ENCODE measurements around the gene TLCD2.
"Not testable (repeated sequence)": the region's sequence is repeated elsewhere in the genome, so short reads cannot be mapped to it uniquely, and the experiment has no call there.

TLCD2 gene

GRCh38 chr17:1724351-1724868 is 14.2 kb upstream of the TLCD2 start, which contains the start of gene WDR81:
WDR81 (plus strand) TSS chr17:1724704; CDS start chr17:1724960, 256 bp downstream.
- Histone ChIP-seq H2BK15ac (replicated peaks; ENCODE audit: low read depth) (no peak within 1 kb of the TSS), H3K4ac (ENCODE audit: low read depth, low read length) (peak within 1 kb of the TSS; percentile 20), H3K4me2 (ENCODE audit: low read length) (peak within 1 kb of the TSS; percentile 92), H3K23ac (ENCODE audit: low read length) (peak within 1 kb of the TSS; percentile 1), H4K5ac (ENCODE audit: low read length) (no peak within 1 kb of the TSS), H3K56ac (ENCODE audit: low read length) (peak within 1 kb of the TSS; percentile 95), H3K36me3 (ENCODE audit: control insufficient read depth, insufficient read depth, low read length) (no peaks in the 10 kb centered on the region), H2BK120ac (ENCODE audit: low read depth, low read length) (no peak within 1 kb of the TSS), H3K18ac (ENCODE audit: low read length) (peak within 1 kb of the TSS; percentile 60), H3K27me3 (ENCODE audit: insufficient read depth, low read length, poor library complexity) (no peaks in the 10 kb centered on the region), H3K9ac (ENCODE audit: low read length) (peak within 1 kb of the TSS; percentile 77), H3K4me3 (ENCODE audit: low read length) (peak within 1 kb of the TSS; percentile 41), H3K79me1 (ENCODE audit: low read length) (no peaks in the 10 kb centered on the region), H2BK5ac (ENCODE audit: low read length) (no peak within 1 kb of the TSS), H3K79me2 (ENCODE audit: control insufficient read depth, insufficient read depth, low read length) (no peaks in the 10 kb centered on the region), H3K27ac (ENCODE audit: low read depth, low read length) (no peak within 1 kb of the TSS), H3K4me1 (ENCODE audit: control insufficient read depth, low read depth, low read length) (no peaks in the 10 kb centered on the region), H4K8ac (ENCODE audit: low read depth, low read length) (no peak within 1 kb of the TSS), H2AK5ac (ENCODE audit: low read length) (no peak within 1 kb of the TSS)
- peak; percentile 86 for DNase-seq
- no CpG with 5 or more reads among the region's 57 CpGs for WGBS (ENCODE audit: extremely low coverage, insufficient coverage, low lambda C conversion rate)

GRCh38 chr17:1722022-1722421 is 11.8 kb upstream of the TLCD2 start:
- not testable (repeated sequence) for H3K9ac ChIP-seq (ENCODE audit: low read length); H3K27ac ChIP-seq (ENCODE audit: low read depth, low read length); H3K56ac ChIP-seq (ENCODE audit: low read length); H2BK120ac ChIP-seq (ENCODE audit: low read depth, low read length); H3K36me3 ChIP-seq (ENCODE audit: control insufficient read depth, insufficient read depth, low read length); DNase-seq; H4K8ac ChIP-seq (ENCODE audit: low read depth, low read length); H3K4me3 ChIP-seq (ENCODE audit: low read length); H2BK5ac ChIP-seq (ENCODE audit: low read length); H3K79me2 ChIP-seq (ENCODE audit: control insufficient read depth, insufficient read depth, low read length); H3K4me1 ChIP-seq (ENCODE audit: control insufficient read depth, low read depth, low read length); H3K23ac ChIP-seq (ENCODE audit: low read length); H3K4ac ChIP-seq (ENCODE audit: low read depth, low read length); H4K5ac ChIP-seq (ENCODE audit: low read length); H3K4me2 ChIP-seq (ENCODE audit: low read length); H2AK5ac ChIP-seq (ENCODE audit: low read length); H3K18ac ChIP-seq (ENCODE audit: low read length); H3K27me3 ChIP-seq (ENCODE audit: insufficient read depth, low read length, poor library complexity); H2BK15ac ChIP-seq (replicated peaks; ENCODE audit: low read depth); H3K79me1 ChIP-seq (ENCODE audit: low read length)
- WGBS (ENCODE audit: extremely low coverage, insufficient coverage, low lambda C conversion rate), result no CpG with 5 or more reads among the region's 8 CpGs

GRCh38 chr17:1720856-1721386 is 10.7 kb upstream of the TLCD2 start:
- H2BK15ac ChIP-seq (replicated peaks; ENCODE audit: low read depth), result no peak overlapping the region
- no peak overlapping the region for H3K4me3 ChIP-seq (ENCODE audit: low read length)
- H3K79me2 ChIP-seq (ENCODE audit: control insufficient read depth, insufficient read depth, low read length), result no peaks in the 10 kb centered on the region
- peak; percentile 70 for DNase-seq
- H3K36me3 ChIP-seq (ENCODE audit: control insufficient read depth, insufficient read depth, low read length), result no peaks in the 10 kb centered on the region
- no peaks in the 10 kb centered on the region for H3K27me3 ChIP-seq (ENCODE audit: insufficient read depth, low read length, poor library complexity)
- no peak overlapping the region for H3K4me2 ChIP-seq (ENCODE audit: low read length)
- no peak overlapping the region for H2BK120ac ChIP-seq (ENCODE audit: low read depth, low read length)
- no peaks in the 10 kb centered on the region for H3K79me1 ChIP-seq (ENCODE audit: low read length)
- H2BK5ac ChIP-seq (ENCODE audit: low read length), result no peak overlapping the region
- no peak overlapping the region for H2AK5ac ChIP-seq (ENCODE audit: low read length)
- WGBS (ENCODE audit: extremely low coverage, insufficient coverage, low lambda C conversion rate), result no CpG with 5 or more reads among the region's 11 CpGs
- H3K27ac ChIP-seq (ENCODE audit: low read depth, low read length), result no peak overlapping the region
- H4K5ac ChIP-seq (ENCODE audit: low read length), result no peak overlapping the region
- no peak overlapping the region for H3K4ac ChIP-seq (ENCODE audit: low read depth, low read length)
- peaks cover 4% of the 10 kb centered on the region for H3K4me1 ChIP-seq (ENCODE audit: control insufficient read depth, low read depth, low read length)
- H3K18ac ChIP-seq (ENCODE audit: low read length), result no peak overlapping the region
- H3K23ac ChIP-seq (ENCODE audit: low read length), result no peak overlapping the region
- no peak overlapping the region for H3K9ac ChIP-seq (ENCODE audit: low read length)
- H3K56ac ChIP-seq (ENCODE audit: low read length), result no peak overlapping the region
- no peak overlapping the region for H4K8ac ChIP-seq (ENCODE audit: low read depth, low read length)

- H3K4me3 ChIP-seq (ENCODE audit: low read length), result no peak overlapping the region
- H2AK5ac ChIP-seq (ENCODE audit: low read length), result no peak overlapping the region
- peak overlapping the region; percentile 21 for H3K4ac ChIP-seq (ENCODE audit: low read depth, low read length)
- H2BK120ac ChIP-seq (ENCODE audit: low read depth, low read length), result peak overlapping the region; percentile 2
- no peak for DNase-seq
- no peaks in the 10 kb centered on the region for H3K27me3 ChIP-seq (ENCODE audit: insufficient read depth, low read length, poor library complexity)
- peaks cover 2% of the 10 kb centered on the region for H3K79me2 ChIP-seq (ENCODE audit: control insufficient read depth, insufficient read depth, low read length)
- H2BK15ac ChIP-seq (replicated peaks; ENCODE audit: low read depth), result no peak overlapping the region
- H3K18ac ChIP-seq (ENCODE audit: low read length), result peak overlapping the region; percentile 34
- no peak overlapping the region for H3K4me2 ChIP-seq (ENCODE audit: low read length)
- peaks cover 4% of the 10 kb centered on the region for H3K4me1 ChIP-seq (ENCODE audit: control insufficient read depth, low read depth, low read length)
- no peak overlapping the region for H3K23ac ChIP-seq (ENCODE audit: low read length)
- H3K27ac ChIP-seq (ENCODE audit: low read depth, low read length), result no peak overlapping the region
- no CpG with 5 or more reads among the region's 19 CpGs for WGBS (ENCODE audit: extremely low coverage, insufficient coverage, low lambda C conversion rate)
- no peak overlapping the region for H4K5ac ChIP-seq (ENCODE audit: low read length)
- no peak overlapping the region for H3K9ac ChIP-seq (ENCODE audit: low read length)
- peaks cover 2% of the 10 kb centered on the region for H3K79me1 ChIP-seq (ENCODE audit: low read length)
- no peak overlapping the region for H4K8ac ChIP-seq (ENCODE audit: low read depth, low read length)
- peak overlapping the region; percentile 73 for H3K56ac ChIP-seq (ENCODE audit: low read length)
- H2BK5ac ChIP-seq (ENCODE audit: low read length), result no peak overlapping the region
- no peaks in the 10 kb centered on the region for H3K36me3 ChIP-seq (ENCODE audit: control insufficient read depth, insufficient read depth, low read length)
Measured at GRCh38 chr17:1718362-1719165, 8.4 kb upstream of the TLCD2 start.

- peak overlapping the region; percentile 92 for H3K9ac ChIP-seq (ENCODE audit: low read length)
- no CpG with 5 or more reads among the region's 13 CpGs for WGBS (ENCODE audit: extremely low coverage, insufficient coverage, low lambda C conversion rate)
- peaks cover 5% of the 10 kb centered on the region for H3K79me1 ChIP-seq (ENCODE audit: low read length)
- peak overlapping the region; percentile 98 for H3K56ac ChIP-seq (ENCODE audit: low read length)
- peak overlapping the region; percentile 98 for H2BK5ac ChIP-seq (ENCODE audit: low read length)
- H3K4me3 ChIP-seq (ENCODE audit: low read length), result peak overlapping the region; percentile 67
- H3K36me3 ChIP-seq (ENCODE audit: control insufficient read depth, insufficient read depth, low read length), result no peaks in the 10 kb centered on the region
- peak overlapping the region; percentile 100 for H3K18ac ChIP-seq (ENCODE audit: low read length)
- peaks cover 4% of the 10 kb centered on the region for H3K4me1 ChIP-seq (ENCODE audit: control insufficient read depth, low read depth, low read length)
- peak overlapping the region; percentile 93 for H4K8ac ChIP-seq (ENCODE audit: low read depth, low read length)
- DNase-seq, result peak; percentile 100
- peak overlapping the region; percentile 87 for H3K4me2 ChIP-seq (ENCODE audit: low read length)
- H3K27me3 ChIP-seq (ENCODE audit: insufficient read depth, low read length, poor library complexity), result no peaks in the 10 kb centered on the region
- peak overlapping the region; percentile 99 for H3K27ac ChIP-seq (ENCODE audit: low read depth, low read length)
- peak overlapping the region; percentile 12 for H2AK5ac ChIP-seq (ENCODE audit: low read length)
- H2BK15ac ChIP-seq (replicated peaks; ENCODE audit: low read depth), result peak overlapping the region; percentile 79
- H3K79me2 ChIP-seq (ENCODE audit: control insufficient read depth, insufficient read depth, low read length), result peaks cover 2% of the 10 kb centered on the region
- H3K23ac ChIP-seq (ENCODE audit: low read length), result no peak overlapping the region
- peak overlapping the region; percentile 98 for H4K5ac ChIP-seq (ENCODE audit: low read length)
- peak overlapping the region; percentile 99 for H2BK120ac ChIP-seq (ENCODE audit: low read depth, low read length)
- H3K4ac ChIP-seq (ENCODE audit: low read depth, low read length), result peak overlapping the region; percentile 100
Measured at GRCh38 chr17:1716912-1717695, 6.9 kb upstream of the TLCD2 start.

All from mesendoderm (in vitro differentiated cells).